Amniotic stem cell (primary cell): Measurements from ENCODE around the gene MRC2.
"Not testable (repeated sequence)": the region's sequence is repeated elsewhere in the genome, so short reads cannot be mapped to it uniquely, and the experiment has no call there.

Source experiments
- DNase-seq: peaks from one replicate; lab custom pipeline; 2025; lab: John Stamatoyannopoulos, UW

MRC2 gene

DNA sequence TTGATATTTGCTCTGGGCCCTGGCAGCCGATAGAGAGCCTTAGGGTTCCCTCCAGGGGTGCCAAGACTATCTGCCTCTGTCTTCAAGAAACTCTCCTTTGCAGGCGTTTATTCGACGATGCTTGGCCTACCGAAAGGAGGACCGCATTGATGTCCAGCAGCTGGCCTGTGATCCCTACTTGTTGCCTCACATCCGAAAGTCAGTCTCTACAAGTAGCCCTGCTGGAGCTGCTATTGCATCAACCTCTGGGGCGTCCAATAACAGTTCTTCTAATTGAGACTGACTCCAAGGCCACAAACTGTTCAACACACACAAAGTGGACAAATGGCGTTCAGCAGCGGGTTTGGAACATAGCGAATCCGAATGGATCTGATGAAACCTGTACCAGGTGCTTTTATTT lies 15.2 kb upstream of the MRC2 start:
- DNase-seq, result not testable (repeated sequence)

DNA sequence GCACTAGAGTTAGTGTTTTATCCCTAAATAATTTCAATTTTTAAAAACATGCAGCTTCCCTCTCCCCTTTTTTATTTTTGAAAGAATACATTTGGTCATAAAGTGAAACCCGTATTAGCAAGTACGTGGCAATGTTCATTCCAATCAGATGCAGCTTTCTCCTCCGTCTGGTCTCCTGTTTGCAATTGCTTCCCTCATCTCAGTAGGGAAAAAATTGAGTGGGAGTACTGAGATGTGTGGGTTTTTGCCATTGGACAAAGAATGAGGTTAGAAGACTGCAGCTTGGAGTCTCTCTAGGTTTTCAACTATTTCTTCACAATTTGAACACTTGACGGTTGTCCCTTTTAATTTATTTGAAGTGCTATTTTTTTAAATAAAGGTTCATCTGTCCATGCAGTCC lies 14.4 kb upstream of the MRC2 start:
- DNase-seq, result not testable (repeated sequence)

DNA sequence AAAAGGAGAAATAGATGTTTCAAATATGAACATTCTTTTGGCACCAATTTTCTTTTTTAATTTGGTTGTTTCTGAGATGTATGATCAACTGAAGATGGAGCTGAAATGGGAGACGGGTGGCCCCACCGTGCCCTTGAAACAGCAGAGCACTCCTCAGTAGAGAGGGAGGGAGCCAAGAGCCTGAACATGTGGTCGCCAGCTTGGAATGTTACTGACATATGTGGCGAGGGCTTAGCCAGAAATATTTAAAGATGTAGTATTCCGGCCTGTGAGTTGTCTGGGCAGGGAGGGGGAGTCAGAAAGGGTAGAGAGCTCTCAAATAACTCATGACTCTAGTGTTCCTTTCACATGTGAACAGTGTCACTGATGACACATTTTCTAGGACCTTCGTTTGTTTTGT lies 13.3 kb upstream of the MRC2 start:
- peak; percentile 69 for DNase-seq

DNA sequence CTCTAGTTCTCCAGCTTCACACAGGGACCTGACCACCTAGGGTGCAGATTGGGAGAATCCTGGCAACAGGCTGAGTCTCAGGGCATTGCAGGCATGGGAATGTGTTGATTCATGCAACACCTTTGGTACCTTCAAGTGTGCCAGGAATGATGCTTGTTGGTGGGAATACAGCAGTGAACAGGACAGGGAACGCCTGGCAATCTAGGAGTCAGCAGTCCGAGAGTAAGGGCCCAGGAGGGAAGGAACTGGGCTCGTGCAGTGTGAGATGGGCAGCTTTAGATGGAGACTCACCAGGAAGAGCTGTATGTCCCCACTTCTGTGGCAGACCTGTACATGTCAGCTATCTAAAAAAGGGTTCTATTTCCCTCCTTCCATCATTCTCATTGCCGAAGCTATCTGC lies 12.0 kb upstream of the MRC2 start:
- DNase-seq, result no peak

DNA sequence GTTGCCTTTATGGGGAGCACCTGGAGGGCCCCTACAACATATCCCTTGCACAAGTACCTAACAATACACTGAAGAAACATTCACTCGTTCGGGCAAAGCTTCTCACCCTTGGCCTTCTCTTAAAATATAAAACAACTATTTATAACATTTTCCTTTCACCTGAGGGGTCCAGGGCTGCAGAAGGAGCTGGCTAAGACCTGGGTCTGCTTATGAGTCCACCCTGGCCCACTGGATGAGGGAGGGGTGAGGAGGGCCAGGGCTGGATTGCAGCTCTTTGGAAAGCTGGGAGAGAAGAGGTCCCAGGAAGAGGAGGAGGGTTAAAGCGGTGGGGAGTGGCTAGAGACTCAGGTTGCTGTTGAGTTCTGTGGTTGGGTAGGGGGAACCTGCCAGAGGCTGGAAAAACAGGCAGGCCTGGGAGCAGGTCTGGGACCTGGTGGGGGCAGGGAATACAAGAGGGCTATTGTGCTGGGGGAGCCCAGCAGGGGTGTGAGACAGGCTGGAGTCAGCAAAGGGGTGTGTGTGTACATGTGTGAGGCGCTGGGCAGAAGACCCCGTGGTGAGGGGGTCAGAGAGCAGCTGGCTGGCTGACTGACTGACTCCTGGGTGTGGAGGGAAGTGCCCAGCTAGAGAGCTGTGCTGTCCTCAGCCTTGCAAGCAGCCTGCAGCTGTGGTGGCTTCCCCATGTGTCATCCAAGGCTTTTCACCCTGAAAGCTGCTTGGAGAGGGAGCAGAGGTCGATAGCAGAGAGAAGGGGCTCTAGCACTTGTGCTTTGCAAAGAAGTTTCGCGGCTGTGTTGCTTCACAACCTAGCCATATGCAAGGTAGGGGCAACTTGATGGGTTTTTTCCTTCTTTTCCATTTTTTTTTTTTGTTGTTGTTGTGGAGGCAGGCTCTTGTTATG lies 10.2 kb upstream of the MRC2 start:
- DNase-seq, result no peak

DNA sequence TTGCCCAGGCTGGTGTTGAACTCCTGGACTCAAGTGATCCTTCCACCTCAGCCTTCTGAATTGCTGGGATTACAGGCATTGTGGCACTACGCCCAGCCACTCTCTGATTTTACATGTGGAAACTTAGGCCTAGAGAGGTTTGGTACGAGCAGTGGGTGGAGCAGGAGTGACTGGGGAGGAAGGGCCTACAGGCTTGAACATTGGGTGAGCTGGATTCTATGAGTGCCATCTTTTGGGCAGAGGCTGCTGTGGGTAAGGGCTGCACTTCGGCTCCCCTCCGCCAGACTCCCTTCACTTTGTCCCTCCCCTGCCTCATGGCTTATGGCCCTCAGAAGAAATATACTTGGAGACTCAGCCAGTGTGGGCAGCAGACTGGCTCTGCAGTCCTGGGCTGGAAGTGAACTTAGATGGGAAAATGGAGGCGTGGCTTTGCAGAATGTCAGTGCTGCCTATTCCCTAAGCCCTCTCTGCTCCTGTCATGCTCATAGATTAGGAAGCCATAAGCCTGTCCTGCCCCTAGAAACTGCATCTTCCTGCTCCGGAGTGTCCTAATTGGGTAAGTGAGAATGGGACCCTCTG lies 9.5 kb upstream of the MRC2 start:
- DNase-seq, result no peak

DNA sequence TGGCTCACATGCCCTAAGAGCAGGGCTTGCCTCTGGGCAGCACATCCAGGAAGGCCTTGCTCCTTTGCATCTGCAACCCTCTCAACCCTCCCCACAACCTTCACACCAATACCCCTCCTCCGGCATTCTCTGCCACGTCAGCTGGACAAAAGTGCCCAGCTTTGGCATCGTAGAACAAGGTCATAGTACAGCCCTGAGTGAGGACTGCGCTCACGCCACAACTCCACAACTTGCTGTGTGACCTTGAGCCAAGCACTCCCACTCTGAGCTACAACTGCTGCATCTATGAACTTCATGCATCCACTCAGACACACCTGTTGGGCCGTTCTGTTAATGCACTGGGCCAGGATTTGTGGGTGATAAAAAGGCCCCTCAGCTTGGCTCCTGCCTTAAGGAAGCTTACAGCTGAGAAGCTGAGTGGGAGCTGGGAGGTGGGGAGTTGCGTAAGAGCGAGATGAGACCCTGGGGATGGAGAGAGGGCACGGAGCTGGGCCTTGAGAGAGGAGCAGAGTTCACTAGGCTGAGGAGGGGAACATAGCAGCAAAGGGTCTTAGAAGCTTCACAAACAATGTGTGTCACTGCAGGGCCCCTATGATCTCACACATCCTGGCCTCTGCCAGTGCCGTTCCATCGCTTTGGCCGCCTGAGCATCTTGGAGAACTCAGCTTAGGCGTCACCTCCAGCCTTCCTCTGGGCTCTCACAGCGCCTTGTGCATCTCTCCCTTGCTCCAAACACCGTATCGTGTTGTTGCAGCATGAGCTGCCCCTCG lies 8.6 kb upstream of the MRC2 start:
- DNase-seq, result no peak

DNA sequence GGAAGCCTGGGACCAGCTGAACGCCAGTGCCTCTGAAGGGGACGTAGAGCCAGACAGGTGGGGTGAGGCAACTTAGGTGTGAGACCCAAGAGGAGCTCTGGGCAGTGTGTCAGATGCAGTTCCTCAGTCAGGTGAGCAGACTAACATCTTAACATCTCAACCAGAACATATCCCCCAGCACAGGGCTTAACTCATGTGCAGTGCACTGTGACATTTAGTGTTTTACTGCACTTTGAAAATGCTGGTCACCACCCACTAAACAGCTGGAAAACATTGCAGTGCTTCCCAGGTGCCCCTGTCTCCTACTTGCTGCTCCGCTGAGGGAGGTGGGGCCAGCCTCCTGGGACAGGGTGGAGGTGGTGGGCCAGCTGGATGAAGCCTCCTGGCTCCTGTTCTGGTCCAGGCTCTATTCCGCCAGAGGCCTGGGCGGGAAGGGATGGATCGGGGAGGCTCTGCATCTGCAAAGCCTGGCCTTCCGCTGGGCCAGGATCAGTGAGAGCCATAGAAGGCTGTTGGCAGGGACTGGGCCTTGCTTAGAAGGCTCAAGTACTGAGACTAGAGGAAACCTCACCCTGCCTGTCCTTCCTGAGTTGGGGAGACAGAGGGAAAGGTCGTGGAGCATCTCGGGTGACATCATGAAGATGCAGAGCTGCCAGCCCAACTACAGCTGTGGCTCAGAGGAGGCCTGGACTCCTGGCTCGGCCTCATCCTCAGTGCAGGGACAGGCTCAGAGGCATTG lies 7.9 kb upstream of the MRC2 start:
- DNase-seq, result no peak

DNA sequence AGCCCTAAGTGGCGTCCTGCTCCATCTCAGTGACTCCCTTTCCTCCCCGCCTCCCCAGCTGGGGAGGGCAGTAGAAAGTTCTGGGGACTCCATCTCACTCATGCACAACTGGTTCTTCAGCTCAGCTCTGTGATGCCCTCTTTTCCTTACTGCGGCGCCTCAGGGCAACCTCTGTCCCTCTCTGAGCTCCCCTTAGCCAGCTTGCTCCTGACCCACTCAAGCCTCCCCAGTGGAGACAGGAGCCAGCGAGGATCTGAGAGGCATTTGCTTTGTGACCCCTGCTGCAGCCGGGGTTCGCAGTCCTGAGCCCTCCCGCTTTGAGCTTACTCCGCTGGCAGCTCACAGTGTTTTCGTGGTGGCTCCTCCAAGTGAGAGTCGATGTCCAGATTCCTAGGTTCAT lies 6.2 kb upstream of the MRC2 start:
- DNase-seq, result no peak

DNA sequence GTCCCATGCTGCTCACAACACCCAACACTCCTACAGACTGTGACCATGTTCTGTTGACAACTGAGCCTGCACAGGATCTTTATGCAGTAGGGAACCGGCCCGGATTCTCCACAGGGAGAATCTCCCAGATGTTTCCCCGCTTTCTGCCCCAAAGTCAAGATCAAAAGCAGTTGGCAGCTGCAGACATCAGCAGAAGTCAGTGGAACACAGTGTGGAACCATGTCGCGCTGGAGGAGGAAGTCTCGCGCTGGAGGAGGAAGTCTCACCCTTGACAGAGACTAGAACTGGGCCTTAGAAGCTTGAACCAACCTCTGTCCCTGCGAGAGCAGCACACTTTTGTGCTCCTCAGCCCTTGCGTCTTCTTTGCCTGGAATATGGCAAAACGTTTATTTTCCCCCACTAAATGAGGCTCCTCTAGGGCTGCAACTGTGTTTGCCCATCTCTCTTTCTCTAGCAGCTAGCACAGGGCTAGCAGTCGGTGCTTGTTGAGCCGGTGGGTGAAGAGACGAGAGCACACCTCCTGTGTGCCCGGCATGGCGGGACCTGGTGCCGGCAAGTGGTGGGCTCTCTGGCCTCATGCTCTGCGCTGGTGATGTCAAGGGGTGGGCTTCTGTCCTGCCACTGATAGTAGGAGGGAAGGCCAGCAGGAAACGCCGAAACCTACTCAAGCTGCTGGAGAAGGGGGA lies 2.1 kb upstream of the MRC2 start:
- no peak for DNase-seq

DNA sequence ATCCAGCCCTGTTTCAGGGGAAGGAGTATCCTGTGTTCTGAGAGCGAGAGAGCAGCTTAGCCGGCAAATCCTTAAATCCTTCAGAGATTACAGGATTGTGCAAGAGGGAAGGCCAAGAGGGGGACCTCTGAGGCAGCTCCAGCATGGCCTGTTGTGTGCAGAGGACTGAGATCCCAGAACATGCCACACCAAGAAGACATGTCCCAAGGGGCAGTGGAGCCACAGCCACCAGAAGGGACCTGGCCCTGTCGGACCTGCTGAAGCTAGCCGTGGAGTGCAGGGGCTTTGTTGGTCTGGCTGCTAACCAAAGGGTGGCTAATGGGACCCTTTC lies 1.6 kb upstream of the MRC2 start:
- DNase-seq, result no peak

DNA sequence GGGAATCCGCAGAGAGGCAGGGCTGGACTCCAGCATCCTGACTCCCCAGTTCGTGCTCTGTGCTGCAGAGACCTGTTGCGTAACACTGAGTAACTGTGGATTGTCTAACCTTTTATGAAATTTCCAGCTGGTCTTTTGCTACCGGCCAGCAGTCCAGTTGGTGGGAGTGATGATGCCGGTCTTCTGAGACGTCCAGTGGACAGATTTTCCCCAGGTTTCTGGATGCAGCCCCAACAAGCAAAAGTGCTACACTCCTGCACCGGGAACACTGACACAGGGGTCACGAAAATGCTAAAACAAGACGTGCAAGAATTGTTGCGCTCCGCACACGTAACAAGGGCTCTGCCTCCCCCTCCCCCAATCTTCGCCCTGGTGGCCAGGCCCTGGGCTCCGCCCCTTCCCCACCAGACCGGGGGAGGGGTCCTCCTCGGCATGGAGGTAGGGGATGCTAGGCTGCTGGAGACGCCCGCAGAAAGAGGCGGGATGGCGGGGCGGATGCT lies 701 bp upstream of the MRC2 start:
- peak; percentile 34 for DNase-seq

DNA sequence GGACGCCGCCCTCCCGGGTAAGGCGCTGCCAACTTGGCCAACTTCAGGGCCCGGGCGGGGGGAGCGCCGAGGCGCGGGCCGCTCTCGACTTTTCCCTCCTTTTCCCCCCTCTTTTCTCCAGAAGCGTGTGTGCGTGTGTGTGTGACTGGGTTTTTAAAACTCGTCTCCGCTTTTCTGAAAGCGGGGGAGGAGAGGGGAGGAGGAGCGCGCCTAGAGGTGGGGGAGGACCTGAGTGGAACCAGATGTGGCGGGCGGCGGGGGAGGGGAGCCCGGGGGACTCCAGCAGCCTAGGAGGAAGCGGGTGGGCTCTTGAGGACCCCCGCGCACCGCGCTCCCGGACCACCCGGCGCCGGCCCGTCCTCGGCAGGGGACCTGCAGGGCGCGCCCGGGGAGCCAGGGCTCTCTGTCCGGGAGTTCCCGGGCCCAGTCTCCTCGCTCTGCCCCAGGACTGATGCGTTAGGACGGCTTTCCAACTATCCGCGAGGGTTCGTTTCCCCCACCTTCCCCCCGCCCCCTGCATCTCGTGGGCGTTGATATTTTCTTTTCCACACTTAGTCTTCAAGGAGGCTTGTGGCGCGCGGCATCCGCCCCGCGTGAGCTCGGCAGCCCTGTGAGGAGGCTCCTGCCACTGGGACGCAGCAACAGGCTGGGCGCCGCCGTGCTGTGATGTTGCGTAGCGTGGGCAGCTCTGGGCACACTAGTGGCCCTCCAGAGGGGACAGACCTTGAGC lies 599 bp downstream of the MRC2 start:
- peak; percentile 57 for DNase-seq

DNA sequence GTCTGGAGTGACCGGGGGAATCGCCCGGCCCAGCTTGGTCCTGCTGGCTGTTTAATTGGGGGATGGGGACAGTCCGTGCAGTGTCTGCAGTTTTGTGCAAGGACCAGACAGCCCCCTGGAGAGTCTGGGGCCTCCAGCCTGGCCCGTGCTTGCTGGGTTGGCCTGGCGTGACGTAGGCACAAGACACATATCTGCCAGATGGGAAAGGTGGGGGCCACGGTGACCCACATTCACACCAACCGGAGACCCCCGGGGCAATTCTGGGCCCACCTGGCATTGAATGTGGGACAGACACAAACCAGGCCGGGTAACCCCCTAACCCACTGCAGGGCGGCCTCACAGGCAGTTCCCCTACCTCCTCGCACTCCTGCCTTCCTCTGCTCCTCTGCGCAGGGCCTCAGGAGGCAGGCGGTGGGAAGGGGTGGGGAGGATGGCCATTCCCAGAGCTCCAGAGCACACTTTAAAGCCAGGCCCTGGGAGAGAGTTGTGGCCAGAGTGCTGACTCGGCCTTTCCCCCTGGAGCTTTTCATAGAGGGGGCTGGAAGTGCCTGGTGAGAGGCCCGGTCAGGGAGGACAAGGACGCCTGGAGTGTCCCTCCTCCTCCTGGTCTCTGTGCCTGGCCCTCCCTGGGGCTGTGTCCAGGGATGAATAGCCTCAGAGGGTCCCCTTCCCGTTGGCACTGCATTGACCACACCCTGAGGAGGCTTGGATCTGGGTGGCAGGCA lies 1.5 kb downstream of the MRC2 start:
- no peak for DNase-seq

DNA sequence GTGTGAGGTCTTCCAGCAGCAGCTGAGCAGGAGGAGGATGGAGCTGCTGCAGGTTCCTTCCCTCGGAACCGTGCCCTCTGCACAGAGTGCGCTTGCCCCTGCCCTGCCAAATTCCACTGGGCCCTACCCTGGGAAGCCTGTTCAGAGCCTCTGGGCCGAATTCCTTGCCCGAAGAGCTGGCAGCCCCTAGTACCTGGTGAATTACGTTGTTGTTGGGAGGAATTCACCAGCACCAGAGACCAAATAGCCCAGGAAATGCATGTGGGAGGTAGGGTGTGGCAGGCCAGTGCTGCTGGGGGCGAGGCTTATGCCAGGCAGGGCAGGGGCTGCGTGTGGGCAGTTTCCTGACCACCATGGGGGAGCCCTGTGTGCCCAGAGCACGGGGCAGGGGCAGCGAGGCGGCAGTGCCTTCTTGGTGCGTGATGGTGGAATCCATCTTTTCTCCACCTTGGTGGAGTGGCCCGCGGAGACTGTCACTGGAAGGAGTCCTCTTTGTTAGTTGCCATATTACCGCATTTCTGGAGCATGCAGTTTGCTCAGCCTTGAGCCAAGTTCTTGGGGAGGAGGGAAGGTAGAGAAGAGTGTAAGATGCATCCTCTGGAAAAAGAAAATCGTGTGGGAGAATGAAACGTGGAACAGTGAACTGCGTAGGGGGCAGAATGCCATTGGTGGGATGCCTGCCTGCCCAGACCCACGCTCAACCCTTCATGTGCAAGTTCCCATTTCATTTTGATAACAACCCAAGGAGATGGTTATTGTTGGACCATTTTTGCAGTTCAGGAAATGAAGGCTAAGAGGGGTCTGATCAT lies 2.3 kb downstream of the MRC2 start:
- no peak for DNase-seq

DNA sequence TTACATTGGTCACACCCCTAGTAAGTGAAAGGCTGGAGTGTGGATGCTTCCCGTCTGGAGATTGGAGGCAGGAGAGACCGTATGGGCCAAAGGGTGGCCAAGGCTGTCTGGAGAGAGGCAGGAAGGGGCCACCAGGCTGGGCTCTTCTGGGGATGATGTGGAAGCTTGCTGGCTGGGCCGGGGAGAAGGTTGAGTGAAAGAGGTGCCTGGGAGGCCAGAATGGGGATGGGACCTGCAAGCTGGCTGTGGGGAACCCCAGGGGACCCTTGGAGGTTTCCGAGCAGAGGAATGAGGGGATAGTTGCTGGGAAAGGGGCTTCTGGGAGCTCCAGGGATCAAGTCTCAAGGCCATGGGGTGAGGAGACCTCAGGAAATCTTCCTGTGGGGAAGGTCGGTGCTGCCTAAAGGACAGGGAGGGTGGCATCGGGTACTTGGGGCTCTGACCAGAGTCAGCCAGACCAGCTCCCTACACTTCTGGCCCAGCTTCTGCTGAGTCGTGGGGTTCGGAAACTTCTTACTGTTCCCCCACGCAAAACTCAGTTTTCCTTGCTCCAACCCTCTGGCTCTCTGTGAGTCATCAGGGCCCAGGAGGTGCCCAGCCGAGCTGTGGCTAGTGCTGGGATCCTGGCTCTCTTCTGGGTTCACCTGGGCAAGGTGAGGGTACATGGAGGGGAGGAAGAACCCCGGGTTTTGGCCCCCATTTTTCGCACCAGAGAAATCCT lies 3.1 kb downstream of the MRC2 start:
- no peak for DNase-seq

DNA sequence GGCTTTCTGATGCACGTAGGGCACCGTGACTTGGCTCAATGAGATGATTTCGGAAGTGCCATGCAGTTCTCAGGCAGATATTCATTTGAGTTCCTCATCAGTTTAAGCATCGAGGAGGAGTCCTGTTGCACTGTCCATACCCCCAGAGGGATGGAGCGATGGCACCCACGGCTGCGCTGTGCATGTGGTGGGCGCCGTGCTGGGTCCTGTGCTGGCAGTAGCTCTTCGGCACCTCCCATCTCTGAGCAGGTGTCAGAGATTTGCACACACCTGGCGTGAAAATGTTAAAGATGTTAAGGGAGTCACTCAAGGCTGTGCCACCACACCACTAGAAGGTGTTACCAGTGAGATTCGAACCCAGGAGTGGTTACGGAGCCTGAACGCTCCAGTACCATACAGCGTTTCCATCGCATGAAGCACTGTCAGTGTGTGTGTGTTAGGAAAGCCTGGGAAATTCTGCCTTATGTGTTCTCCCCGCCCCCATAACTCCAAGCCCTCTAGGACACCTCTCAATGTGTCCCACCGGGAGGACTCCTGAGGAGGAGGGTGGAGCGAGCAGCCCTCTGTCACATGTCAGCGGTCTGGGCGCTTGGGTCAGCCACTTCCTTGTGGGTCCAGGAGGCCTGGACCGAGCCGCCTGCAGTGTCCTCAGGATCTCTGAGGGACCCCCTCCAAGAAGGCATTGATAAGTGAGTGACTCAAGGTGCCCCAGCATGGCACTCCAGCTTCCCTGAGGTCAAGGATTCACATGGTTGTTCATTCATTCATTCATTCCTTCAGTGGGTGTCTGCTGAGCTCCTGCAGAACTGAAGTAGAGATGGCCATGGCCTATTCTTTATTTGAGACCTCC lies 3.8 kb downstream of the MRC2 start:
- DNase-seq, result no peak
